K562 (cell line): ENCODE results near the gene HPCA.

Experiments
- CHD1 ChIP-seq: fragments of 200-600 bp; sonication (generic); IDR thresholded peaks from one replicate; pipeline ENCODE4 v1.6.1; 2012; ENCODE audit warnings: mild to moderate bottlenecking, moderate library complexity, low read length, inconsistent platforms
- EZH2 ChIP-seq: IDR thresholded peaks from 2 replicates; pipeline ENCODE4 v1.6.1; 2012; ENCODE audit warnings: low read depth, mild to moderate bottlenecking, inconsistent platforms, low read length, borderline replicate concordance
- HCFC1 ChIP-seq: IDR thresholded peaks from 2 replicates; pipeline ENCODE4 v1.6.1; 2012; ENCODE audit warnings: low read depth, low read length, improper control_type of control experiment
- IFI16 ChIP-seq: fragments of 250-450 bp; sonication (Bioruptor Pico); IDR thresholded peaks from 2 replicates; pipeline ENCODE4 v2.1.2; 2022; ENCODE audit warnings: mild to moderate bottlenecking, inconsistent platforms
- JUN ChIP-seq, 2 experiments: sonication (generic) in 1 of 2; formaldehyde crosslinking in 1 of 2; IDR thresholded peaks; 2 replicates each; pipeline versions ENCODE4 v1.6.1 to v1.8.0; 2012 to 2022; ENCODE audit warnings: borderline replicate concordance in 2 of 2, mild to moderate bottlenecking in 2 of 2, improper control_type of control experiment in 1 of 2, low read depth in 1 of 2, low read length in 1 of 2, missing genetic modification reagents in 1 of 2
- JUNB ChIP-seq: fragments of 450-650 bp; formaldehyde crosslinking; conservative IDR thresholded peaks from 2 replicates; pipeline ENCODE4 v1.4.0; 2020; ENCODE audit warnings: mild to moderate bottlenecking
- MIER1 ChIP-seq: fragments of 450-650 bp; IDR thresholded peaks from 2 replicates; pipeline ENCODE4 v1.6.1; 2016; ENCODE audit warnings: antibody characterized with exemption, mild to moderate bottlenecking, low read depth
- MTA1 ChIP-seq: fragments of 450-650 bp; IDR thresholded peaks from 2 replicates; pipeline ENCODE4 v1.6.1; 2017; ENCODE audit warnings: borderline replicate concordance
- POLR2B ChIP-seq: fragments of 450-650 bp; IDR thresholded peaks from 2 replicates; pipeline ENCODE4 v1.6.1; 2018; ENCODE audit warnings: low read depth; ENCODE audit not compliant: partially characterized antibody
- ZNF444 ChIP-seq: fragments of 250-450 bp; sonication (Bioruptor Pico); IDR thresholded peaks from 2 replicates; pipeline ENCODE4 v1.4.0; 2020; ENCODE audit warnings: mild to moderate bottlenecking, moderate library complexity
- TF ChIP-seq, protein P1 (sequence below): fragments of 450-650 bp; IDR thresholded peaks from one replicate; pipeline ENCODE4 v1.6.1; 2018; ENCODE audit warnings: mild to moderate bottlenecking, moderate library complexity; ENCODE audit not compliant: partially characterized antibody
- TF ChIP-seq, protein P2 (sequence below), 3 experiments: IDR thresholded peaks in 2 of 3; conservative IDR thresholded peaks in 1 of 3; 2 replicates each; pipeline ENCODE4 v1.5.1; 2011 to 2012; ENCODE audit warnings: low read length in 3 of 3, mild to moderate bottlenecking in 3 of 3, control low read depth in 2 of 3, improper control_type of control experiment in 1 of 3, inconsistent platforms in 1 of 3, low read depth in 1 of 3, mixed read lengths in 1 of 3, moderate library complexity in 1 of 3; ENCODE audit not compliant: insufficient read depth in 2 of 3

DNA sequence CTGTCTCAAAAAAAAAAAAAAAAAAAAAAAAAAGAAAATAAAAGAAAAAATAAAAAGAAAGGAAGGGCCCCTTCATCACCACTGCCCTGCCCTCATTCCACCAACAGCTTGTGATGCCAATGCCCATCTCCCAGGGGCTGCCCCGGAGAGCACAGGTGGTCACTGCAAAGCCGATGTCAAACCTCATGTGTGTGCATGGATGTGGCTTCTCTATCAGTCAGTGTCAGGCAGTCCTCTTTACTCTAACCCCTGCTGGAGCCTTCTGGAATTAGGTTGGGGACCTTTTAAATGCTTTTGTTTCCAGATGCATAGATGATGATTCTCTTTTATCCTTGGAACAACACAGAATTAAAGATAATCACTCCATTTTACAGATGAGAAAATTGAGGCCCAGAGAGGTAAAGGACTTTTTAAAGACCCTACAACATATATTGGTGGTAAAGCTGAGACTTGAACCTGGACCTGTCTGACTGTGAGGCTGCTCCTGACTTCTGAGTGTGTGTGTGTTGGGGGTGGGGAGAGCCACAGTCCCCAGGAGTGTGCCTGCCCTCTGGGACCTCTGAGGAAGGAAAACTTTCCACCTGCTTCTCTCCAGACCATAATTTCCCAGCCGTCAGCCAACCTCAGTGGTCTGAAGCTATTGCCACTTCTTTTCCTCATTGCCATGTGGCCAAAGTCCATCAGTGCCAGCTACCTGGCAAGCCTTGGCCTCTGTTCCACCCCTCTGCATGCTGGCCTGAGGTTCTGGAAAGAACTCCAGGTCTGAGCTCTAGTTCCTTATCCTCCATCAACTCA lies 17.9 kb downstream of the HPCA start:
- TF ChIP-seq MTA1: no peak
- TF ChIP-seq HCFC1: no peak
- TF ChIP-seq CHD1: no peak
- TF ChIP-seq, protein P1, sequence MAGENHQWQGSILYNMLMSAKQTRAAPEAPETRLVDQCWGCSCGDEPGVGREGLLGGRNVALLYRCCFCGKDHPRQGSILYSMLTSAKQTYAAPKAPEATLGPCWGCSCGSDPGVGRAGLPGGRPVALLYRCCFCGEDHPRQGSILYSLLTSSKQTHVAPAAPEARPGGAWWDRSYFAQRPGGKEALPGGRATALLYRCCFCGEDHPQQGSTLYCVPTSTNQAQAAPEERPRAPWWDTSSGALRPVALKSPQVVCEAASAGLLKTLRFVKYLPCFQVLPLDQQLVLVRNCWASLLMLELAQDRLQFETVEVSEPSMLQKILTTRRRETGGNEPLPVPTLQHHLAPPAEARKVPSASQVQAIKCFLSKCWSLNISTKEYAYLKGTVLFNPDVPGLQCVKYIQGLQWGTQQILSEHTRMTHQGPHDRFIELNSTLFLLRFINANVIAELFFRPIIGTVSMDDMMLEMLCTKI: no peak
- TF ChIP-seq, protein P2, sequence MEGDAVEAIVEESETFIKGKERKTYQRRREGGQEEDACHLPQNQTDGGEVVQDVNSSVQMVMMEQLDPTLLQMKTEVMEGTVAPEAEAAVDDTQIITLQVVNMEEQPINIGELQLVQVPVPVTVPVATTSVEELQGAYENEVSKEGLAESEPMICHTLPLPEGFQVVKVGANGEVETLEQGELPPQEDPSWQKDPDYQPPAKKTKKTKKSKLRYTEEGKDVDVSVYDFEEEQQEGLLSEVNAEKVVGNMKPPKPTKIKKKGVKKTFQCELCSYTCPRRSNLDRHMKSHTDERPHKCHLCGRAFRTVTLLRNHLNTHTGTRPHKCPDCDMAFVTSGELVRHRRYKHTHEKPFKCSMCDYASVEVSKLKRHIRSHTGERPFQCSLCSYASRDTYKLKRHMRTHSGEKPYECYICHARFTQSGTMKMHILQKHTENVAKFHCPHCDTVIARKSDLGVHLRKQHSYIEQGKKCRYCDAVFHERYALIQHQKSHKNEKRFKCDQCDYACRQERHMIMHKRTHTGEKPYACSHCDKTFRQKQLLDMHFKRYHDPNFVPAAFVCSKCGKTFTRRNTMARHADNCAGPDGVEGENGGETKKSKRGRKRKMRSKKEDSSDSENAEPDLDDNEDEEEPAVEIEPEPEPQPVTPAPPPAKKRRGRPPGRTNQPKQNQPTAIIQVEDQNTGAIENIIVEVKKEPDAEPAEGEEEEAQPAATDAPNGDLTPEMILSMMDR (IDR thresholded peaks at IDR 0.05 in 2 of 3, conservative IDR thresholded peaks at IDR 0.05 in 1 of 3; ENCODE audit: insufficient read depth in 2 of 3, low read depth in 1 of 3, low read length in 3 of 3): no peak
- no peak for TF ChIP-seq POLR2B
- no peak for TF ChIP-seq MIER1
- TF ChIP-seq JUNB: no peak
- TF ChIP-seq EZH2: no peak
- TF ChIP-seq IFI16 (CRISPR knock-in tag): no peak
- no peak for TF ChIP-seq JUN (IDR thresholded peaks at IDR 0.05; ENCODE audit: borderline replicate concordance, low read depth, low read length)
- TF ChIP-seq JUN (CRISPR knock-in tag; IDR thresholded peaks at IDR 0.05; ENCODE audit: borderline replicate concordance): no peak
- TF ChIP-seq ZNF444 (CRISPR knock-in tag): no peak
